IMR-90 (cell line): ENCODE results near the gene SOCS6. TPM values are rescaled to one million over a fixed set of nuclear protein-coding genes. Genes with fewer than 3 reads are reported as not detected.

Source experiments
- ATAC-seq: fragments of 200-7000 bp; cut with Tn5 transposase; 2 replicates; pipeline ENCODE4 v1.9.1; 2020; ENCODE audit warnings: low read depth, mild to moderate bottlenecking, moderate library complexity
- BruUV-seq: library from RNA; stranded (reverse); fragments of 400-500 nt; replicated peaks from 2 replicates; lab custom pipeline; 2021; lab: Mats Ljungman, UMichigan
- CTCF ChIA-PET: fragments of 300-600 bp; formaldehyde crosslinking; extraction: SDS; loops from one replicate; lab custom pipeline; 2021; ENCODE audit warnings: antibody characterized with exemption; lab: Yijun Ruan, JAX
- POLR2A ChIA-PET: fragments of 300-600 bp; sonication (Branson Sonifier 250); formaldehyde crosslinking; loops from one replicate; lab custom pipeline; 2022; ENCODE audit warnings: antibody characterized with exemption; ENCODE audit not compliant: unreplicated experiment; lab: Charles Lee
- DNase-seq: peaks from one replicate; pipeline ENCODE4 v3.0.0; 2013
- H2AFZ ChIP-seq: replicated peaks from 2 replicates; pipeline ENCODE3; 2013; ENCODE audit warnings: low read length, mild to moderate bottlenecking; ENCODE audit not compliant: poor library complexity
- H2AK5ac ChIP-seq: 2 replicates; pipeline ENCODE4 v1.6.1; 2013; ENCODE audit warnings: low read depth, low read length, inconsistent platforms
- H2AK9ac ChIP-seq: replicated peaks from 2 replicates; pipeline ENCODE3; 2013; ENCODE audit warnings: mild to moderate bottlenecking, low read depth, low read length, moderate library complexity; ENCODE audit not compliant: poor library complexity
- H2BK120ac ChIP-seq: 2 replicates; pipeline ENCODE4 v1.6.1; 2013; ENCODE audit warnings: low read depth, low read length, inconsistent platforms
- H2BK15ac ChIP-seq: 3 replicates; pipeline ENCODE4 v1.6.1; 2013; ENCODE audit warnings: low read depth, low read length, inconsistent platforms
- H2BK20ac ChIP-seq: 2 replicates; pipeline ENCODE4 v1.6.1; 2013; ENCODE audit warnings: low read depth, mild to moderate bottlenecking, inconsistent platforms, low read length, moderate library complexity
- H2BK5ac ChIP-seq: 2 replicates; pipeline ENCODE4 v1.6.1; 2013; ENCODE audit warnings: mild to moderate bottlenecking, low read depth, low read length, inconsistent platforms; ENCODE audit not compliant: poor library complexity, severe bottlenecking
- H3K14ac ChIP-seq: replicated peaks from 2 replicates; pipeline ENCODE4 v1.6.1; 2013; ENCODE audit warnings: low read depth, low read length, inconsistent platforms
- H3K18ac ChIP-seq: 2 replicates; pipeline ENCODE4 v1.6.1; 2013; ENCODE audit warnings: low read depth, low read length, control low read depth
- H3K23ac ChIP-seq: 2 replicates; pipeline ENCODE4 v1.6.1; 2013; ENCODE audit warnings: low read depth, low read length, inconsistent platforms
- H3K27ac ChIP-seq: 2 replicates; pipeline ENCODE4 v1.5.1; 2013; ENCODE audit warnings: mild to moderate bottlenecking, control low read depth, low read length; ENCODE audit not compliant: insufficient read depth
- H3K27me3 ChIP-seq: 2 replicates; pipeline ENCODE4 v1.6.1; 2013; ENCODE audit warnings: low read length; ENCODE audit not compliant: control insufficient read depth, insufficient read depth
- H3K36me3 ChIP-seq: 2 replicates; pipeline ENCODE4 v1.6.1; 2013; ENCODE audit warnings: low read length, mixed read lengths; ENCODE audit not compliant: control insufficient read depth, insufficient read depth
- H3K4ac ChIP-seq: 2 replicates; pipeline ENCODE4 v1.6.1; 2013; ENCODE audit warnings: low read depth, low read length, inconsistent platforms
- H3K4me1 ChIP-seq: 2 replicates; pipeline ENCODE4 v1.6.1; 2013; ENCODE audit warnings: low read length, mixed read lengths; ENCODE audit not compliant: control insufficient read depth, insufficient read depth
- H3K4me2 ChIP-seq: 2 replicates; pipeline ENCODE4 v1.6.1; 2013; ENCODE audit warnings: low read depth, mild to moderate bottlenecking, control low read depth, low read length, moderate library complexity
- H3K4me3 ChIP-seq: 2 replicates; pipeline ENCODE4 v1.5.1; 2013; ENCODE audit warnings: low read depth, mild to moderate bottlenecking, control low read depth, low read length, moderate library complexity; ENCODE audit not compliant: insufficient read depth
- H3K56ac ChIP-seq: 2 replicates; pipeline ENCODE4 v1.6.1; 2013; ENCODE audit warnings: low read length, inconsistent platforms; ENCODE audit not compliant: insufficient read depth; ENCODE audit errors: extremely low read depth
- H3K79me1 ChIP-seq, 2 experiments: 2 replicates each; pipeline ENCODE4 v1.6.1; 2013; ENCODE audit warnings: low read length in 2 of 2, inconsistent platforms in 1 of 2, low read depth in 1 of 2
- H3K9ac ChIP-seq: 2 replicates; pipeline ENCODE4 v1.6.1; 2013; ENCODE audit warnings: low read depth, low read length, control low read depth
- H3K9me1 ChIP-seq: 2 replicates; pipeline ENCODE4 v1.6.1; 2013; ENCODE audit warnings: low read length, inconsistent platforms; ENCODE audit not compliant: insufficient read depth
- H3K9me3 ChIP-seq: 2 replicates; pipeline ENCODE4 v1.6.1; 2013; ENCODE audit warnings: low read length; ENCODE audit not compliant: control insufficient read depth, insufficient read depth
- H4K20me1 ChIP-seq: 2 replicates; pipeline ENCODE4 v1.6.1; 2013; ENCODE audit warnings: low read length, inconsistent platforms; ENCODE audit not compliant: insufficient read depth
- H4K5ac ChIP-seq: 2 replicates; pipeline ENCODE4 v1.6.1; 2013; ENCODE audit warnings: mild to moderate bottlenecking, low read depth, low read length, control low read depth
- H4K8ac ChIP-seq, 2 experiments: 2 replicates each; pipeline ENCODE4 v1.6.1; 2013; ENCODE audit warnings: low read depth in 2 of 2, low read length in 2 of 2, control low read depth in 1 of 2, inconsistent platforms in 1 of 2
- H4K91ac ChIP-seq: 2 replicates; pipeline ENCODE4 v1.6.1; 2013; ENCODE audit warnings: low read depth, low read length, inconsistent platforms; ENCODE audit not compliant: insufficient read depth
- NFE2L2 ChIP-seq: fragments of 150-350 bp; IDR thresholded peaks from 2 replicates; pipeline ENCODE4 v1.6.1; 2016; ENCODE audit warnings: low read depth, mild to moderate bottlenecking, low read length
- WGBS, 2 experiments: methylation state at CpG; one replicate each; pipeline versions ENCODE4 v1.1.5 to v1.1.7; 2013; ENCODE audit warnings: missing lambda C conversion rate in 2 of 2; ENCODE audit not compliant: insufficient read length in 1 of 2; ENCODE audit errors: extremely low coverage in 2 of 2; 5-methylcytosine and 5-hydroxymethylcytosine counted together
- dilution Hi-C: fragments of 300-500 bp; cut with HindIII; formaldehyde crosslinking; loops from one replicate; pipeline ENCODE4 v1.14.3; 2018; ENCODE audit warnings: low sequenced_read_pairs; ENCODE audit not compliant: unreplicated experiment
- in situ Hi-C: fragments of 300-500 bp; cut with MboI; formaldehyde crosslinking; loops from 3 replicates; pipeline ENCODE4 v1.14.3; 2019; ENCODE audit warnings: low sequenced_read_pairs, inconsistent platforms, mixed read lengths
- intact Hi-C: fragments of 100-400 bp; cut with micrococcal nuclease; formaldehyde crosslinking; loops from 2 replicates; pipeline ENCODE4 v1.10.0; 2022
- polyA plus RNA-seq, 3 experiments: library from polyadenylated mRNA; depleted of rRNA; stranded (reverse); fragments of >200 nt; gene quantifications; 2 replicates each; pipeline ENCODE4 v1.2.3, GENCODE V29; 2012; ENCODE audit warnings: low replicate concordance in 1 of 3
- total RNA-seq: library from RNA; depleted of rRNA; stranded (reverse); fragments of >200 nt; gene quantifications from 2 replicates; pipeline ENCODE4 v1.2.3, GENCODE V29; 2012

SOCS6 gene
- total and polyA plus RNA-seq, 2 of the 4 experiments (the other 2 are of a cell fraction): 21.3 to 57.4 TPM

DNA sequence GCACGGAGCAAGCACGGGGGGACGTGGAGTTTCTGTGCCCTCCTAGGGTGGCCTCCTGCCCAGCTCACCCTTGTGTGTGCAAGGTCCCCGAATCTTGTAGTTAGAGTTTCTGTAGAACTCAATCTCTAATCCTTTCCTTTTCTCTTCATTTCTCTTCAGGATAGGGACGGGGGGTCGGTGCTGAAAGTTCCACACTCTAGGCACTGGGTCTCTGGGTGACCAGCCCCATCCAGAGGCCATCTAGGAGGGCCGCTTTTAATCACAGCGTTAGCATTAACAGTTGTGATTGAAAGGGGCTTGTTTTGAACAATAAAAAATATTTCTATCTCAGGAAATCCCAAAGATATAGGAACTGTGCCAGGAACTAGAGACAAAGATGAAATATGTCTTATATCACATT, 10.5 kb downstream of the SOCS6 start:
- Histone ChIP-seq H3K4me3 (no peak overlapping the region), H2AK5ac (no peak overlapping the region), H3K27me3 (no peaks in the 10 kb centered on the region), H3K9me3 (no peaks in the 10 kb centered on the region), H2AK9ac (no peak overlapping the region), H2BK20ac (no peak overlapping the region), H3K4me1 (peaks cover 21% of the 10 kb centered on the region), H2AFZ (no peak overlapping the region), H3K56ac (no peak overlapping the region), H3K36me3 (no peaks in the 10 kb centered on the region), H4K91ac (no peak overlapping the region), H2BK15ac (no peak overlapping the region), H4K8ac (no peak overlapping the region), H2BK120ac (no peak overlapping the region), H3K18ac (no peak overlapping the region), H3K4ac (no peak overlapping the region), H3K23ac (no peak overlapping the region), H2BK5ac (no peak overlapping the region), H4K20me1 (peaks cover 79% of the 10 kb centered on the region), H4K5ac (no peak overlapping the region), H3K79me1 (peaks cover 0 to 54% of the 10 kb centered on the region in 2 experiments), H3K9ac (no peak overlapping the region), H3K14ac (no peak overlapping the region), H3K27ac (no peak overlapping the region), H3K4me2 (no peak overlapping the region), H3K9me1 (peaks cover 24% of the 10 kb centered on the region)
- ChIA-PET CTCF (no interaction called here), POLR2A (interaction anchor here (0.6 to 0.7 kb wide), 2 partner anchors 12 to 505 kb away, joined by 3 to 8 read pairs; no protein-coding TSS in a partner anchor)
- no CpG with 5 or more reads among the region's 8 CpGs for WGBS, 2 experiments
- dilution Hi-C loops (no loop called here), in situ Hi-C loops (no loop called here), intact Hi-C loops (no loop called here)
- no peak for TF ChIP-seq NFE2L2
- BruUV-seq: no TSS peak
- DNase-seq: no peak
- ATAC-seq: no peak
